Activated CD4-positive, alpha-beta T cell treated with anti-CD3 and anti-CD28 coated beads, Interleukin-2, amount 50 U/mL, for 24 hours (primary cell): Measurements from ENCODE around the gene PKD1L1.

Experiments
- DNase-seq, 2 donors: peaks; one replicate each; pipeline ENCODE4 v3.0.0-alpha.2; 2020; ENCODE audit warnings: low read depth in 1 of 2, low spot score in 1 of 2

PKD1L1 gene

DNA sequence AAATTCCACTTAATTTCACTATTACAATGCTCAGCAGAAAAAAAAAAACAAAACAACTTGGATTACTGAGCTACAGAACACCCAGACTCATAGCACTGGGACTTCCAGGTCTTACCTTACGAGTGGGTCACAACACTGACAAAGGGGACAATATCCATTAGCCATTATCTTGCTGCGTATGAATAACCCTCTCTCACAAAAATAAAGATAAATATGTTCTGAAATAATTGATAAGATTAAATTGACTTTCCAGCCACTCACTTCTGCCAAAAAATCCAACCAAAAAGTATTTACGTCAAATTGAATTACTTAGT is 128.7 kb downstream of the PKD1L1 start:
- DNase-seq, result no peak

GRCh38 chr7:47818796-47819606 is 129.3 kb downstream of the PKD1L1 start:
- DNase-seq, result peak in 1 of 2 donors; percentile 21

- DNase-seq, result no peak
Measured at GRCh38 chr7:47817917-47818316, 130.3 kb downstream of the PKD1L1 start.

DNA sequence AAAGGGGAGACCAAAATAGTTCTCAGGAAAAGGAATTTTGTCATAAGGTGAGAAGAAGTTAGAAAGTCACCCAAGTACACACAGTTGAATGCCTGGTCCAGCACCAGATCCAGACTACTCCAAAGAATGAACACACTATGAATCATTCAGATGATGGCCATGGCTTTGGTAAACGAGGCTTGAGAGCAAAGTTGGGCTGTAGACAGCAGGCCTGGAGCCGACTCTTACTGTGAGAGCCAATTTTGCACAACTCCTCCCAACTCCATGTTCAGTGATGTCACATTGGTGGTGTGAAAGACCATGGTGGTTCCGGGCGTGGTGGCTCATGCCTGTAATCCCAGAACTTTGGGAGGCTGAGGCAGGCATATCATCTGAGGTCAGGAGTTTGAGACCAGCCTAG is 131.6 kb downstream of the PKD1L1 start:
- no peak for DNase-seq

DNA sequence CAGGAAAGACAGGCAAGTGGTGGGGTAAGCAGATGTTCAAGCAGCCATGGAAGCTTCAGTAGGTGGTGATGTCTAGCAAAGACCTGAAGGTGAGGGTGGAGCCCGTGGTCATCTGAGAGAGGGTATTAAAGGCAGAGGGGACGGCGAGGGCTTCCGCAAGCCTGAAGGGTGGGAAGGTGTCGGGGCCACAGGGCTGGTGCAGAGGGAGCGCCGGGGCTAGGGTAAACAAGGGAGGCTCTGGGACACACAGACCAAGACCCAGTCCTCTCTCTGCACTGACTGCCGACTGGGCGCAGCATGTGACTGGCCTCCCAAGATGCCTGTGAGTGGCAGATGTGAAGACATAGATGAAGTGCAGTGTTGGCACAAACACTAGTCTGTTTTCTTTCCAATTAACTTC is 132.4 kb downstream of the PKD1L1 start:
- DNase-seq, result no peak

- DNase-seq, result no peak
Measured at GRCh38 chr7:47814905-47815613, 133.2 kb downstream of the PKD1L1 start.

GRCh38 chr7:47813620-47814260 is 134.5 kb downstream of the PKD1L1 start:
- no peak for DNase-seq

DNA sequence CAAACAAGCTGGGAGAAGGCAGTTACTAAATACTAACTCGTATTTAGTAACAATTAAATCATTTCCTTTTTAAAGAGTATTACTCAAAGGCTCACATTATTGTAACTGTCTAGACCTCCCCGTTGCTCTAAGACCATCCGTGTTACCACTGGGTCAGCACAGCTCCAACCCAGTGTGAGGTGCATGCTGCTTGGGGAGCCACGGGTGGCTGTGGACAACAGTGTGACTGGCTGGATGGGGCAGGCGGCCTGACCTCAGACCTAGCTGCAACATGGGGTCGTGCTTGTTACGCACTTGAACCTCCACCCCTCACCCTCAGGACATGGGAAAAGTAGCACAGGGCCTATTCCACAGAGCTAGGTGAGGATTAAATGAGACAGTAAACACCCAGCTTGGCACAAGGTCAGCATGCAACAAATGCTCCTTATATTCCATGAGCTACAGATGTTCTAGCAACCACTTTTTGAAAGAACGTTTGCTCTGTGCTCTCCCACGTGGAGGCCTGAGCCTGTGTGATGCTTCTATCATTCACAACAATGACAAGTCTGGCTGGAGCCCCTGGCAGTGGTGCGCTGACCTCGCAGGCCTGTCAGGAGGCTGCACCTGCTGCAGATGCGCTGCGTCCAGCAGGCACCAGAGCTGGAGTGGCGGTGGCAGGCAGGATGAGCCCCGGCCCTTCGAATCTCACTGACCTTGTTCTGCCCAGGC is 135.7 kb downstream of the PKD1L1 start:
- no peak for DNase-seq

DNA sequence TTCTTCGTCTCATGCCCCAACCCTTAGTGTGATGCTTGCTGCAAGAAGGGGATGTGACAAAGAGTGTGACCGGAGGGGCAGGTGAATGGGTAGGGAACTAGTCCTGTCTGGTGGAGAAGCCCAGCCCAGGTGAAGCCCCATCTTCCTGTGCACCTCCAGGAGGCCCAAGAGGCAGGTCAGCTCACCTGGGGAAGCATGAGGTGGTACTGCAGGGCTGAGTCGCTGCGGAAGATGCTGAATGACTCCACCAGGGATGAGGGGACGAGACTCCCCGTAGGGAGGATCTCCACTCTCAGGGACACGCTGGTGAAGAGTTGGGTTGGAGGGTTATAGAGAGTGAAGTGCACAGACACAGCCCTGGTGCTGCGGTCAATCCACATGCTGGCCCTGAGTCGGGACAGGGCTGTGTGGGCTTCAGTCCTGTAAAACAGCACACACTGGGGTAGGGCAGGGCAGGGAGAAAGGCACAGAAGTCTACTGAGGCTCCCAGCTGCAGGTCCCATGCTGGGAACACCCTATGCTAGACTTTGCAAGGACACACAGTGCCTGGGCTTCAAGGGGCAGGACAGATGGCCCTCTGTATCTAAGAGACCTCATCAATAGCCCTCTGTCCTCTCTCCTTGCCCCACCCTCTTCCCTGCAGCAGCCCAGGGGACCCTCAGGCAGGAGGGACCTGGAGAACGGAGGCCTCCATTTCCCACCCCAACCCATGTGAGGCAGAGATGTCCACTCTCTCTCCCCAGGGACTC is 136.5 kb downstream of the PKD1L1 start:
- no peak for DNase-seq

- no peak for DNase-seq
Measured at GRCh38 chr7:47809387-47809786, 138.9 kb downstream of the PKD1L1 start.

DNA sequence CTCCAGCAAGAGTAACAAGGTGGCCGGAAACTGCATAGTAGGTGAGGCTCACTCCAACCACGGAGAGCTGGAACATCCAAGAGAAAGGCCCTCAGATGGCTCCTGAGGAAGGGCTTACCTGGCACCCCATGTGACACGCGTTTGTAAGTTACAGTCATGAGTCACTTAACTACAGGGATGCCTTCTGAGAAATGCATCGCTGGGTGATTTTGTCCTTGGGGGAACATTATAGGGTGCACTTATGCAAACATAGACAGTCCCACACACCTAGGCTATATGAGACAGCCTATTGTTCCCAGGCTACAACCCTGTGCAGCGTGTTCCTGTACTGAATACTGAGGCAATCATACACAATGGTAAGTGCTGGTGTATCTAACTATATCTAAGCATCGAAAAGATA is 139.9 kb downstream of the PKD1L1 start:
- DNase-seq, result no peak

DNA sequence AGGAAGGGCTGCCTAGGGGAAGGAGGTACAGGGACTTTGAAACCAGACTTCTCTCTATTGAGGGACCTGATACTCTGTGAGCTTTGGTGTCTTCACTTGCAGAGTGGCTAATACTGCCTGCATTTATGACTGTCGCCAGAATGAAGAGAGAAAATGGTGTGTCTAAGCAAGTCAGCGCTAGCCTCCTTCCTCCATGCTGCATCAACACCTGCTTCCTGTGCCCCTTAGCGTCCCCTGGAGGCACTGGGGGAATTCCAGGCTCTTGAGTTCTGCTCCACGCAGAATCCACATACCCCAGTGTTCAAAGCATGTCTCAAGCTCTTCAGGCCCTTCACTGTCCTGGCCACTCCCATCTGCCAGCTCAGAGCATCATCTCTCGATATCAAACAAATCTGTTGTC is 140.5 kb downstream of the PKD1L1 start:
- DNase-seq, result no peak

- no peak for DNase-seq
Measured at GRCh38 chr7:47807126-47807525, 141.1 kb downstream of the PKD1L1 start.

GRCh38 chr7:47806701-47807103 is 141.6 kb downstream of the PKD1L1 start:
- no peak for DNase-seq

- no peak for DNase-seq
Measured at GRCh38 chr7:47804767-47805545, 143.3 kb downstream of the PKD1L1 start.

DNA sequence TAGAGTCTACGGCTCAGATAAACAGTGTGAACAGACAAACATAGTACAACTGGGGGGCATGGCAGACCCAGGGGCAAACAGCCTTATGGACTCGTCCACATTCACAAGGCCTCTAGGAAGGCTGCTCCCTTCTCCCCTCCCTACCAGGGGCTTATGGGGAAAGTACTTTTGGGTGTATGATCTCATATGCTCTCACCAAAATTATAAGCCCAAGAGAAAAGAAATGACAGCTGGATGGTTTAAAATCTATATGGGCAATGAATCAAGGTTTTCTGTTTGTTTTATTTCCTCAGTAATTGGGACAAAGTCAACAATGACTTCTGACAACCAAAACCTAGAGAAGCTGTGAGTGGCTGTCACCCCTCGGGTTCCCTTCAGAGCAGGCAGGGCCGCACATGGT is 144.4 kb downstream of the PKD1L1 start:
- no peak for DNase-seq

DNA sequence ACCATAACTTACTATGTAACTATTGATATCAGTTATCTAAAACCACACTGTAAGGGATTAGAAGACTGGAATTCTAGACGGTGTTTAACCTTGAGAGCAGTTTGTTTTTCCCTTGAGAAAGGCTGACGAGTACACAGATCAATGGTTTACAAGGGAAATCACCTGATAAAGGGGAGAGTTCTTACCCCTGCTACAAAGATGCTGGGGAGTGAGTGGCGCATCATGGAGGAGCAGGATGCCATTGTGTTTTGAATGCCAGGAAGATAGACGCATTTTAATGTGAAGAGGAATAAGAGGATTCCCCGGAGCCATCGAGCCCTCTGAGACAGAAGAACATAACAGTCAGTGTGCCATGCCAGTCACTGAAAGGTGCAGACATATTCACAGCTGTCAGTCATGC is 145.2 kb downstream of the PKD1L1 start:
- DNase-seq, result no peak

DNA sequence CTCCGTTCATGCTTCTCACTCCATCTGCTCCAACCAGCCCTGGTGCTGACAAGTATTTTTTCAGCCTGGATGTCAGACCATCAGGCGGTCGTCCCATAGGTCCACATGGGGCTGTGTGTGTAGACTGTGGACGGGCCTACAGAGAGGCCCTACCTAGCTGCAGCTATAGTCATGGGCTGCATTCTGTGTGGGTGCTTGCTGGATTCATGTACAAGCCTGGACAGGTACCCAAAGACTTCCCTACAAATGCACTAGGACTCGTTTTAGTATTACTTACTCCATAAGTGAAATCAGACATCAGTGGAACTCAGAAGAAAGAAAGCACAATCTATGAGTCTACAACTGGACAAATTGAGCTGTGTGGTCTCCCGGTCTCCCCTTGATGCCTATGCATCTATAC is 146.8 kb downstream of the PKD1L1 start:
- DNase-seq, result no peak

GRCh38 chr7:47799524-47799923 is 148.7 kb downstream of the PKD1L1 start:
- no peak for DNase-seq

DNA sequence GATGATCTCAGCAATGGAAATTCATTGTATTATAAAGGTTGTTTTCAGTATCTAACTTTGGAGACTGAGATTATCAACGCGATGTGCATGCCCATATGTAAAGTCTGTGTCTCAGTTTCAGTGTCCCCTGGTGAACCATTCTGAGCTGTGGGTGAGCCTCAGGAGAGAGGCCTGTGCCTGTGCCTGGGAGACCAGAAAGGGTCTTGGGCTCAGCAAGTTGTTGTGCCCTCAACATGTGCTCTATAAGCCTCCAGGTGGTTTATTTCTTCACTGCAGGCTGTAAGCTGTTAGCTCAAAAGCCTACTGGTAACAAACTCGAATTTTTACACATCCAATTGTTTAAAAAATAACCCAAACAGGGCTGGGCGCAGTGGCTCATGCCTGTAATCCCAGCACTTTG is 151.9 kb downstream of the PKD1L1 start:
- no peak for DNase-seq
